Renal cortex interstitium (tissue), 11 donors: Measurements from ENCODE around the gene PPP1R16B. TPM values are rescaled to one million over a fixed set of nuclear protein-coding genes. Genes with fewer than 3 reads are reported as not detected.
"Not testable (repeated sequence)": the region's sequence is repeated elsewhere in the genome, so short reads cannot be mapped to it uniquely, and the experiment has no call there.

Experiments used
- DNase-seq, 11 donors: peaks; one replicate each; pipeline ENCODE4 v3.0.0-alpha.2; 2013; ENCODE audit warnings: low read depth in 9 of 11, low spot score in 4 of 11; ENCODE audit errors: extremely low read depth in 1 of 11
- polyA plus RNA-seq, 3 donors: library from polyadenylated mRNA; unstranded; fragments of 120-200 nt; gene quantifications; one replicate each; pipeline ENCODE4 v1.2.1, GENCODE V29; 2013; ENCODE audit not compliant: insufficient read length in 3 of 3

Gene PPP1R16B
- polyA plus RNA-seq, 3 donors = 7.4 to 8.1 (median 7.5) TPM

GRCh38 chr20:38812182-38812581, 6.7 kb downstream of the PPP1R16B start:
- no peak for DNase-seq

- DNase-seq = no peak
These were observed 7.4 kb downstream of the PPP1R16B start for GRCh38 chr20:38812709-38813573.

GRCh38 chr20:38813574-38813962, 8.1 kb downstream of the PPP1R16B start:
- DNase-seq = not testable (repeated sequence)

GRCh38 chr20:38815446-38815845, 9.9 kb downstream of the PPP1R16B start:
- DNase-seq = no peak

- no peak for DNase-seq
These were observed 12.9 kb downstream of the PPP1R16B start for GRCh38 chr20:38818113-38819065.

GRCh38 chr20:38825571-38825900, 20.0 kb downstream of the PPP1R16B start:
- DNase-seq = no peak

GRCh38 chr20:38825901-38826625, 20.6 kb downstream of the PPP1R16B start:
- DNase-seq = peak in 8 of 11 donors; percentile 37 to 79 (median 61)

- DNase-seq = no peak
These were observed 22.3 kb downstream of the PPP1R16B start for GRCh38 chr20:38827770-38828281.

GRCh38 chr20:38828514-38829295, 23.2 kb downstream of the PPP1R16B start:
- DNase-seq = no peak

- no peak for DNase-seq
These were observed 23.9 kb downstream of the PPP1R16B start for GRCh38 chr20:38829296-38829875.

GRCh38 chr20:38830356-38830755, 24.9 kb downstream of the PPP1R16B start:
- DNase-seq = no peak

- DNase-seq = no peak
These were observed 25.7 kb downstream of the PPP1R16B start for GRCh38 chr20:38831049-38831691.

GRCh38 chr20:38831995-38832620, 26.6 kb downstream of the PPP1R16B start:
- no peak for DNase-seq

- DNase-seq = no peak
These were observed 27.8 kb downstream of the PPP1R16B start for GRCh38 chr20:38833154-38833856.

- no peak for DNase-seq
These were observed 28.3 kb downstream of the PPP1R16B start for GRCh38 chr20:38833857-38834164.

GRCh38 chr20:38834868-38835267, 29.4 kb downstream of the PPP1R16B start:
- no peak for DNase-seq

- no peak for DNase-seq
These were observed 30.3 kb downstream of the PPP1R16B start for GRCh38 chr20:38835792-38836191.
